IMR-90 (cell line): Measurements from ENCODE around the gene PRRC2B. TPM values are rescaled to one million over a fixed set of nuclear protein-coding genes. Genes with fewer than 3 reads are reported as not detected.
A peak's percentile ranks its signal among the peaks of the same experiment; 100 is the strongest.

ENCODE experiments used
- ATAC-seq: fragments of 200-7000 bp; cut with Tn5 transposase; 2 replicates; pipeline ENCODE4 v1.9.1; 2020; ENCODE audit warnings: low read depth, mild to moderate bottlenecking, moderate library complexity
- BruUV-seq: library from RNA; stranded (reverse); fragments of 400-500 nt; replicated peaks from 2 replicates; lab custom pipeline; 2021; lab: Mats Ljungman, UMichigan
- CTCF ChIA-PET: fragments of 300-600 bp; formaldehyde crosslinking; extraction: SDS; loops from one replicate; lab custom pipeline; 2021; ENCODE audit warnings: antibody characterized with exemption; lab: Yijun Ruan, JAX
- POLR2A ChIA-PET: fragments of 300-600 bp; sonication (Branson Sonifier 250); formaldehyde crosslinking; loops from one replicate; lab custom pipeline; 2022; ENCODE audit warnings: antibody characterized with exemption; ENCODE audit not compliant: unreplicated experiment; lab: Charles Lee
- DNase-seq: peaks from one replicate; pipeline ENCODE4 v3.0.0; 2013
- H2AFZ ChIP-seq: replicated peaks from 2 replicates; pipeline ENCODE3; 2013; ENCODE audit warnings: low read length, mild to moderate bottlenecking; ENCODE audit not compliant: poor library complexity
- H2AK5ac ChIP-seq: 2 replicates; pipeline ENCODE4 v1.6.1; 2013; ENCODE audit warnings: low read depth, low read length, inconsistent platforms
- H2AK9ac ChIP-seq: replicated peaks from 2 replicates; pipeline ENCODE3; 2013; ENCODE audit warnings: mild to moderate bottlenecking, low read depth, low read length, moderate library complexity; ENCODE audit not compliant: poor library complexity
- H2BK120ac ChIP-seq: 2 replicates; pipeline ENCODE4 v1.6.1; 2013; ENCODE audit warnings: low read depth, low read length, inconsistent platforms
- H2BK15ac ChIP-seq: 3 replicates; pipeline ENCODE4 v1.6.1; 2013; ENCODE audit warnings: low read depth, low read length, inconsistent platforms
- H2BK20ac ChIP-seq: 2 replicates; pipeline ENCODE4 v1.6.1; 2013; ENCODE audit warnings: low read depth, mild to moderate bottlenecking, inconsistent platforms, low read length, moderate library complexity
- H2BK5ac ChIP-seq: 2 replicates; pipeline ENCODE4 v1.6.1; 2013; ENCODE audit warnings: mild to moderate bottlenecking, low read depth, low read length, inconsistent platforms; ENCODE audit not compliant: poor library complexity, severe bottlenecking
- H3K14ac ChIP-seq: replicated peaks from 2 replicates; pipeline ENCODE4 v1.6.1; 2013; ENCODE audit warnings: low read depth, low read length, inconsistent platforms
- H3K18ac ChIP-seq: 2 replicates; pipeline ENCODE4 v1.6.1; 2013; ENCODE audit warnings: low read depth, low read length, control low read depth
- H3K23ac ChIP-seq: 2 replicates; pipeline ENCODE4 v1.6.1; 2013; ENCODE audit warnings: low read depth, low read length, inconsistent platforms
- H3K27ac ChIP-seq: 2 replicates; pipeline ENCODE4 v1.5.1; 2013; ENCODE audit warnings: mild to moderate bottlenecking, control low read depth, low read length; ENCODE audit not compliant: insufficient read depth
- H3K27me3 ChIP-seq: 2 replicates; pipeline ENCODE4 v1.6.1; 2013; ENCODE audit warnings: low read length; ENCODE audit not compliant: control insufficient read depth, insufficient read depth
- H3K36me3 ChIP-seq: 2 replicates; pipeline ENCODE4 v1.6.1; 2013; ENCODE audit warnings: low read length, mixed read lengths; ENCODE audit not compliant: control insufficient read depth, insufficient read depth
- H3K4ac ChIP-seq: 2 replicates; pipeline ENCODE4 v1.6.1; 2013; ENCODE audit warnings: low read depth, low read length, inconsistent platforms
- H3K4me1 ChIP-seq: 2 replicates; pipeline ENCODE4 v1.6.1; 2013; ENCODE audit warnings: low read length, mixed read lengths; ENCODE audit not compliant: control insufficient read depth, insufficient read depth
- H3K4me2 ChIP-seq: 2 replicates; pipeline ENCODE4 v1.6.1; 2013; ENCODE audit warnings: low read depth, mild to moderate bottlenecking, control low read depth, low read length, moderate library complexity
- H3K4me3 ChIP-seq: 2 replicates; pipeline ENCODE4 v1.5.1; 2013; ENCODE audit warnings: low read depth, mild to moderate bottlenecking, control low read depth, low read length, moderate library complexity; ENCODE audit not compliant: insufficient read depth
- H3K56ac ChIP-seq: 2 replicates; pipeline ENCODE4 v1.6.1; 2013; ENCODE audit warnings: low read length, inconsistent platforms; ENCODE audit not compliant: insufficient read depth; ENCODE audit errors: extremely low read depth
- H3K79me1 ChIP-seq, 2 experiments: 2 replicates each; pipeline ENCODE4 v1.6.1; 2013; ENCODE audit warnings: low read length in 2 of 2, inconsistent platforms in 1 of 2, low read depth in 1 of 2
- H3K9ac ChIP-seq: 2 replicates; pipeline ENCODE4 v1.6.1; 2013; ENCODE audit warnings: low read depth, low read length, control low read depth
- H3K9me1 ChIP-seq: 2 replicates; pipeline ENCODE4 v1.6.1; 2013; ENCODE audit warnings: low read length, inconsistent platforms; ENCODE audit not compliant: insufficient read depth
- H3K9me3 ChIP-seq: 2 replicates; pipeline ENCODE4 v1.6.1; 2013; ENCODE audit warnings: low read length; ENCODE audit not compliant: control insufficient read depth, insufficient read depth
- H4K20me1 ChIP-seq: 2 replicates; pipeline ENCODE4 v1.6.1; 2013; ENCODE audit warnings: low read length, inconsistent platforms; ENCODE audit not compliant: insufficient read depth
- H4K5ac ChIP-seq: 2 replicates; pipeline ENCODE4 v1.6.1; 2013; ENCODE audit warnings: mild to moderate bottlenecking, low read depth, low read length, control low read depth
- H4K8ac ChIP-seq, 2 experiments: 2 replicates each; pipeline ENCODE4 v1.6.1; 2013; ENCODE audit warnings: low read depth in 2 of 2, low read length in 2 of 2, control low read depth in 1 of 2, inconsistent platforms in 1 of 2
- H4K91ac ChIP-seq: 2 replicates; pipeline ENCODE4 v1.6.1; 2013; ENCODE audit warnings: low read depth, low read length, inconsistent platforms; ENCODE audit not compliant: insufficient read depth
- CEBPB ChIP-seq: IDR thresholded peaks from 2 replicates; pipeline ENCODE4 v1.6.1; 2012; ENCODE audit warnings: low read depth, low read length, improper control_type of control experiment
- FOS ChIP-seq: fragments of 150-350 bp; IDR thresholded peaks from 2 replicates; pipeline ENCODE4 v1.6.1; 2016; ENCODE audit warnings: low read depth, low read length
- MAFK ChIP-seq: IDR thresholded peaks from 2 replicates; pipeline ENCODE4 v1.6.1; 2012; ENCODE audit warnings: low read depth, low read length, improper control_type of control experiment
- MAZ ChIP-seq: IDR thresholded peaks from 2 replicates; pipeline ENCODE4 v1.6.1; 2012; ENCODE audit warnings: low read depth, mild to moderate bottlenecking, low read length, improper control_type of control experiment, moderate library complexity, borderline replicate concordance
- NFE2L2 ChIP-seq: fragments of 150-350 bp; IDR thresholded peaks from 2 replicates; pipeline ENCODE4 v1.6.1; 2016; ENCODE audit warnings: low read depth, mild to moderate bottlenecking, low read length
- WGBS, 2 experiments: methylation state at CpG; one replicate each; pipeline versions ENCODE4 v1.1.5 to v1.1.7; 2013; ENCODE audit warnings: missing lambda C conversion rate in 2 of 2; ENCODE audit not compliant: insufficient read length in 1 of 2; ENCODE audit errors: extremely low coverage in 2 of 2; 5-methylcytosine and 5-hydroxymethylcytosine counted together
- dilution Hi-C: fragments of 300-500 bp; cut with HindIII; formaldehyde crosslinking; loops from one replicate; pipeline ENCODE4 v1.14.3; 2018; ENCODE audit warnings: low sequenced_read_pairs; ENCODE audit not compliant: unreplicated experiment
- in situ Hi-C: fragments of 300-500 bp; cut with MboI; formaldehyde crosslinking; loops from 3 replicates; pipeline ENCODE4 v1.14.3; 2019; ENCODE audit warnings: low sequenced_read_pairs, inconsistent platforms, mixed read lengths
- intact Hi-C: fragments of 100-400 bp; cut with micrococcal nuclease; formaldehyde crosslinking; loops from 2 replicates; pipeline ENCODE4 v1.10.0; 2022
- polyA plus RNA-seq, 3 experiments: library from polyadenylated mRNA; depleted of rRNA; stranded (reverse); fragments of >200 nt; gene quantifications; 2 replicates each; pipeline ENCODE4 v1.2.3, GENCODE V29; 2012; ENCODE audit warnings: low replicate concordance in 1 of 3
- total RNA-seq: library from RNA; depleted of rRNA; stranded (reverse); fragments of >200 nt; gene quantifications from 2 replicates; pipeline ENCODE4 v1.2.3, GENCODE V29; 2012

The PRRC2B gene
- total and polyA plus RNA-seq, 2 of the 4 experiments (the other 2 are of a cell fraction), result 19.4 to 39.1 TPM

- TF ChIP-seq MAFK (no peak), NFE2L2 (no peak), MAZ (no peak)
Measured at GRCh38 chr9:131418143-131419025, 24.5 kb downstream of the PRRC2B start (continued).

DNA sequence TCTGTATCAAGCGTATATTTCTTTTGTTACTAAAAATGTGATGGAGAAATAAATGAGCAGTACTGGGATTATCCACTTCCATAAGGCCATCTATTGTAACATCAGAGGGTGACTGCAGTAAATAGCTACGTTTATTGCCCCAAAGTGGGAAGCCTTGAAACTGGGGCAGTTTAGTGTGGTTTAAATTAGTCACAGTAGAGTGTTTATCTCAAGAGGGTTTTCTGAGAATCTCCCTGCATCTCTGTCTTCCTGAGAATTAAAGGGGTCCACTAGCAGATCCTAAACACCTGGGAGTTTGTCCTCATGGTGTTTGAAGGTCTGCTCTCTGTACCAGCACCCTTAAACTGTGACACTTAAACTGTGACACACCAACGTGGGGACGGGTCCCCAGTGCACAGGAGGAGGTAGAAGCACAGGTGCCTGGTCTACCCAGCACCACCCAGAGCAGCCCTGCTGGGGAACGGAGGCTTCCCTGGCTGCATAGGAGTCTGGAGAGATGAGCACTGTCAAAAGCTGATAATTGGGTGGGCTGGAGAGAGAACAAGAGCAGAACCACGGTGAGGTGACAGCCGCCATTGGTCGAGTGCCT lies 25.2 kb downstream of the PRRC2B start:
- DNase-seq, result peak; percentile 66
- dilution Hi-C loops (no loop called here), in situ Hi-C loops (no loop called here), intact Hi-C loops (loop anchor here (5.0 kb wide), 1 partner anchor 67 kb away; no protein-coding TSS in a partner anchor)
- Histone ChIP-seq H3K23ac (no peak overlapping the region), H3K9ac (no peak overlapping the region), H3K4ac (no peak overlapping the region), H4K8ac (no peak overlapping the region), H3K14ac (no peak overlapping the region), H3K4me3 (no peak overlapping the region), H3K79me1 (peaks cover 0 to 87% of the 10 kb centered on the region in 2 experiments; a peak in 3 of 4 replicates), H3K4me1 (peaks cover 49% of the 10 kb centered on the region), H2BK20ac (no peak overlapping the region), H2BK120ac (no peak overlapping the region), H3K36me3 (peaks cover 3% of the 10 kb centered on the region), H4K91ac (no peak overlapping the region), H3K56ac (no peak overlapping the region), H3K9me3 (no peaks in the 10 kb centered on the region), H3K4me2 (no peak overlapping the region), H2BK15ac (no peak overlapping the region), H2AK9ac (no peak overlapping the region), H2AFZ (no peak overlapping the region), H2BK5ac (no peak overlapping the region), H3K18ac (no peak overlapping the region), H3K27ac (no peak overlapping the region), H3K27me3 (no peaks in the 10 kb centered on the region), H4K5ac (no peak overlapping the region), H4K20me1 (peaks cover 99% of the 10 kb centered on the region), H3K9me1 (peaks cover 54% of the 10 kb centered on the region), H2AK5ac (no peak overlapping the region; the same call in 1 of the 2 replicates)
- peak; percentile 35 for ATAC-seq
- BruUV-seq, result no TSS peak
- TF ChIP-seq CEBPB (peak; percentile 22; the same call in 1 of the 2 replicates), FOS (no peak)
- ChIA-PET CTCF (interaction anchor here (1.3 kb wide), 1 partner anchor 14 kb away, joined by 5 read pairs; no protein-coding TSS in a partner anchor), POLR2A (no interaction called here)
- WGBS, 2 experiments, result 100% methylated on average over 1 of the region's 8 CpGs; no CpG with 5 or more reads in 1 of the 2 experiments
